Thyroid gland (tissue), 4 donors: ENCODE measurements around the gene ANXA8. TPM values are rescaled to one million over a fixed set of nuclear protein-coding genes. Genes with fewer than 3 reads are reported as not detected.

Experiments
- DNase-seq, 2 donors: peaks; one replicate each; pipeline ENCODE4 v3.0.0-alpha.2; 2019
- H3K27ac ChIP-seq, 3 donors: fragments of 200-600 bp; sonication (generic); 1 replicate in 2 of 3; 2 replicates in 1 of 3; pipeline ENCODE4 v1.5.1; 2016 to 2019; ENCODE audit warnings: mild to moderate bottlenecking in 1 of 3, moderate library complexity in 1 of 3
- H3K27me3 ChIP-seq: fragments of 200-600 bp; sonication (generic); one replicate; pipeline ENCODE4 v1.5.1; 2019
- H3K36me3 ChIP-seq, 2 donors: fragments of 200-600 bp; sonication (generic); one replicate each; pipeline ENCODE4 v1.5.1; 2016 to 2019
- H3K4me1 ChIP-seq, 2 donors: fragments of 200-600 bp; sonication (generic); one replicate each; pipeline ENCODE4 v1.5.1; 2017 to 2019
- H3K4me3 ChIP-seq, 3 donors: fragments of 200-600 bp; sonication (generic); replicated peaks in 1 of 3; 1 replicate in 2 of 3; 2 replicates in 1 of 3; pipeline ENCODE4 v1.5.1; 2016; ENCODE audit warnings: mild to moderate bottlenecking in 1 of 3
- H3K9me3 ChIP-seq: fragments of 200-600 bp; sonication (generic); one replicate; pipeline ENCODE4 v1.5.1; 2017
- POLR2A ChIP-seq, 2 donors: fragments of 450-650 bp; IDR thresholded peaks; one replicate each; pipeline ENCODE4 v1.6.1; 2017; ENCODE audit warnings: antibody characterized with exemption in 2 of 2, mild to moderate bottlenecking in 2 of 2, moderate library complexity in 1 of 2
- WGBS, 2 donors: methylation state at CpG; one replicate each; pipeline ENCODE4 v1.1.5; 2017; 5-methylcytosine and 5-hydroxymethylcytosine counted together
- intact Hi-C: fragments of 100-400 bp; cut with DNase I; formaldehyde crosslinking; loops from one replicate; pipeline ENCODE4 v1.15.1; 2023
- total RNA-seq, 4 donors: library from RNA; depleted of rRNA; stranded (reverse); fragments of >200 nt; gene quantifications; one replicate each; pipeline ENCODE4 v1.2.3, GENCODE V29; 2016
- TF ChIP-seq, protein P1 (sequence below), 6 experiments: fragments of 200-600 bp in 3 of 6; fragments of 450-650 bp in 3 of 6; sonication (generic) in 3 of 6; IDR thresholded peaks; one replicate each; pipeline ENCODE4 v1.5.1; 2016 to 2019; ENCODE audit warnings: antibody characterized with exemption in 6 of 6, mild to moderate bottlenecking in 2 of 6, inconsistent platforms in 1 of 6, moderate library complexity in 1 of 6

The ANXA8 gene
- total RNA-seq, 4 donors from 2014 or later, result 0.40 TPM; not detected in 3

DNA sequence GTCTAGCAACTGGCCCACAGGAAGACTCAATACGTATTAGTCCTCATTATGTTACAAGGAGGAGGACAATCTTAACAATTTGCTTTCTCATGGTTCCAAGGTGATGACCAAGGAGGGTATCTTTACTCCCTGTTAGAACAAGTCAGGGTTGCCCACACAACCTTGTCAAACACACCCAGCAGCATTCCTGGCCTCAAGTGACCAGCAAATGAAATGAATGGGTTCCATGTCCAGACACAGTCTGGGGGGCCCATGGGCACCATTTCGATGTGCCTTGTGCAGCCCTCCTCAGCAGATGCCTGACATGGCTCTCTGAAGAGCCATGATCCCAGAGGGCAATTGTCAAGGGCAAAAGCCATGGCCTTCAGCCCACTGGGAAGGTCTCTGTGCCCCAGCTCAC is 40.8 kb downstream of the ANXA8 start:
- WGBS, 2 donors, result 78 to 80% methylated on average over 2 of the region's 2 CpGs
- DNase-seq, result no peak
- intact Hi-C loops, result no loop called here
- Histone ChIP-seq H3K4me3 (no peak overlapping the region), H3K27me3 (no peaks in the 10 kb centered on the region), H3K27ac (no peak overlapping the region), H3K4me1 (no peaks in the 10 kb centered on the region), H3K36me3 (no peaks in the 10 kb centered on the region), H3K9me3 (no peaks in the 10 kb centered on the region)
- TF ChIP-seq POLR2A (IDR thresholded peaks at IDR 0.05), result no peak
- TF ChIP-seq, protein P1, sequence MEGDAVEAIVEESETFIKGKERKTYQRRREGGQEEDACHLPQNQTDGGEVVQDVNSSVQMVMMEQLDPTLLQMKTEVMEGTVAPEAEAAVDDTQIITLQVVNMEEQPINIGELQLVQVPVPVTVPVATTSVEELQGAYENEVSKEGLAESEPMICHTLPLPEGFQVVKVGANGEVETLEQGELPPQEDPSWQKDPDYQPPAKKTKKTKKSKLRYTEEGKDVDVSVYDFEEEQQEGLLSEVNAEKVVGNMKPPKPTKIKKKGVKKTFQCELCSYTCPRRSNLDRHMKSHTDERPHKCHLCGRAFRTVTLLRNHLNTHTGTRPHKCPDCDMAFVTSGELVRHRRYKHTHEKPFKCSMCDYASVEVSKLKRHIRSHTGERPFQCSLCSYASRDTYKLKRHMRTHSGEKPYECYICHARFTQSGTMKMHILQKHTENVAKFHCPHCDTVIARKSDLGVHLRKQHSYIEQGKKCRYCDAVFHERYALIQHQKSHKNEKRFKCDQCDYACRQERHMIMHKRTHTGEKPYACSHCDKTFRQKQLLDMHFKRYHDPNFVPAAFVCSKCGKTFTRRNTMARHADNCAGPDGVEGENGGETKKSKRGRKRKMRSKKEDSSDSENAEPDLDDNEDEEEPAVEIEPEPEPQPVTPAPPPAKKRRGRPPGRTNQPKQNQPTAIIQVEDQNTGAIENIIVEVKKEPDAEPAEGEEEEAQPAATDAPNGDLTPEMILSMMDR (IDR thresholded peaks at IDR 0.05), result no peak

DNA sequence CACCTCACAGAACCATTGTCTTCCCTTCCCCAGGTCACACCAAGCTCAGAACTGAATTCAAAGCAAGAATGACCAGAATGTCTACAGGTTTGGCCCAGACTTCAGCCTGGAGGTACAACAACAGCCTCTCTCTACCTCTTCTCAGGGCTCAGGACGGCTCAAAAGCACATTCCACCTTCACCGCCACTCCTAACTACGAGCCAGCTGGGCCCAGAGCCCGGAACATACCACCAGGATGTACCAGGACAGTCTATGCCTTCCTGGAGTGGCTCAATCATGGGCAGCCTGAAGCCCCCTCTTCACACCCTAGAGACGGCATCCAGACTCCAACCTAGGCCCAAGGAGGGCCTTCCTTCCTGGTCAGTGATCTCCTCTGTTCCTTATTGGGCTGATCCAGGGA is 41.6 kb downstream of the ANXA8 start:
- intact Hi-C loops, result no loop called here
- no peaks in the 10 kb centered on the region for H3K4me1 ChIP-seq
- TF ChIP-seq, protein P1 (IDR thresholded peaks at IDR 0.05), result no peak
- TF ChIP-seq POLR2A (IDR thresholded peaks at IDR 0.05), result no peak
- no peak overlapping the region for H3K27ac ChIP-seq
- WGBS, 2 donors, result 64 to 78% methylated on average over 5 of the region's 5 CpGs
- no peak overlapping the region for H3K4me3 ChIP-seq
- H3K36me3 ChIP-seq, result no peaks in the 10 kb centered on the region
- DNase-seq, result no peak
- H3K9me3 ChIP-seq, result no peaks in the 10 kb centered on the region
- H3K27me3 ChIP-seq, result no peaks in the 10 kb centered on the region

DNA sequence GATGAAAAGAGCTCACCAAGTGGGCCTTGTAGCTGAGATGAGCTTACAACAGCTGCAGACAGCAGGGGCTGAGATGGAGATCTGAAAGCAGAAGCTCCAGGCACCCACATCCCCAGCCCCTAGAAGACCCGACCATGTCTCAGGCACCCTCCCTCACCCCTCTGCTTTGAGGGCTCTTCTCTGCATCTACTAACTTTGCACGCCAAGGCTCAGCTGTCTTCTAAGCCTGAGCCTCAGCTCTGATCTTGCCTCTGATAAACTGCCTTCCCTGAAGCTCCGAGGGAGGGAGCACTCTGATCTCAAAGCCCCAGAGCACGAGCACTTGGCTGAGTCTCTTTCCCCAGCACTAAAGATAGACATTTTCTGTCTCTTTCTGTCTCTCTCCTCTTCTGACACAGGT is 42.0 kb downstream of the ANXA8 start:
- Histone ChIP-seq H3K4me1 (no peaks in the 10 kb centered on the region), H3K27ac (no peak overlapping the region), H3K4me3 (no peak overlapping the region), H3K36me3 (no peaks in the 10 kb centered on the region), H3K9me3 (no peaks in the 10 kb centered on the region), H3K27me3 (no peaks in the 10 kb centered on the region)
- TF ChIP-seq, protein P1 (IDR thresholded peaks at IDR 0.05), result no peak
- TF ChIP-seq POLR2A (IDR thresholded peaks at IDR 0.05), result no peak
- intact Hi-C loops, result no loop called here
- no peak for DNase-seq
- 73 to 77% methylated on average over 4 of the region's 4 CpGs for WGBS, 2 donors

DNA sequence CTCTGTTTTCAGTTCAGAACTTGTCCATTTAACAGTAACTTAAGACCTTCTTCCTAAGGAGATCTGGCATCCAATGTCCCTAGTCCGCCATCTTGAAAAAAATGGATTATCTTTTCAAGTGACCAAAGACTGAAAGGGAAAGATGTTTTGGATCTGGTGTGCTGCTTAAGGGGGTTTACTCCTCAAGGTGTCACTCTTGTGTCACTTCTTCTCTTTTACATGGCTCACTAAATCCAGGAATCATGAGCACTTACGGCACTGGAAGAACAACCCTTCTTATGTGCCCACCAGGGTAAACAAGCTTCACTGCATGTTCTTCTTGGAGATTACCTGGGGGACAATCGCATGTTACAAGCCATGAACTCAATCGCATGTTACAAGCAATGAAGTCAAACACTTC is 43.7 kb downstream of the ANXA8 start:
- DNase-seq, result no peak
- TF ChIP-seq, protein P1 (IDR thresholded peaks at IDR 0.05), result no peak
- TF ChIP-seq POLR2A (IDR thresholded peaks at IDR 0.05), result no peak
- no peaks in the 10 kb centered on the region for H3K9me3 ChIP-seq
- intact Hi-C loops, result no loop called here
- WGBS, 2 donors, result 68 to 81% methylated on average over 4 of the region's 4 CpGs
- no peaks in the 10 kb centered on the region for H3K36me3 ChIP-seq
- no peaks in the 10 kb centered on the region for H3K27me3 ChIP-seq
- no peak overlapping the region for H3K27ac ChIP-seq
- no peak overlapping the region for H3K4me3 ChIP-seq
- H3K4me1 ChIP-seq, result no peaks in the 10 kb centered on the region

DNA sequence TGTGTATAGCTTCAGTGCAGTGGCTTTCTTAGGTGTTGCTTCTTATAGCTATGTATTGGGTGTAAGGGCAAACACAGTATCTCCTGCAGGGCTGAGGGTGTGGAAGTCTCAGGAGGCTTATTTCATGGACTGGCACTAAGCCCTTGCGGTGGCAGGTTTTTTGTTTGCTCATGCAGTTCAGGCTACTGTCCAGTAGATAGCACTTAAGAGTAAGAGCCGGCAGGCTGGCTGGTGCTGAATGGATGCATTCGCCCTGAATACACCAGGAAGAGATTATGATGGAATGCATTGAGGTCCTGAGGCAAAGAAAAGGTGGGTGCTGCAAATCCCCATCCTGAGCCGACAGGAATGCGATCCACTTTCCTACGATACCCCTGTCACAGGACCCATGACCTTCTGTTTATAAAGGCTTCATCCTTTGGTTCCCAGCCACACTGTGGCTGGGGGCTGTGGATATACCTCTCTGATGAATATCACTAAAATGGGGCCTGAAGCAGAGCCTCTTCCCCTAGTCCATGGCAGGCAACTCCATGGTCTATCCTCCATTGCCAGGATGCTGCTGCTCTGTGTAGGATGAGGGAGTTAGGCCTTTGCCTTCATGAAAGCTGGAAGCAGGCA is 44.9 kb downstream of the ANXA8 start:
- Histone ChIP-seq H3K27me3 (no peaks in the 10 kb centered on the region), H3K27ac (no peak overlapping the region), H3K36me3 (no peaks in the 10 kb centered on the region), H3K9me3 (no peaks in the 10 kb centered on the region), H3K4me1 (no peaks in the 10 kb centered on the region), H3K4me3 (no peak overlapping the region)
- no peak for DNase-seq
- WGBS, 2 donors, result 49 to 50% methylated on average over 5 to 6 of the region's 6 CpGs
- intact Hi-C loops, result no loop called here
- TF ChIP-seq, protein P1 (IDR thresholded peaks at IDR 0.05), result no peak
- no peak for TF ChIP-seq POLR2A (IDR thresholded peaks at IDR 0.05)
